HepG2 (cell line): ENCODE measurements around the gene GPR162. TPM values are rescaled to one million over a fixed set of nuclear protein-coding genes. Genes with fewer than 3 reads are reported as not detected.

ENCODE experiments used
- ATAC-seq: fragments of 200-7000 bp; cut with Tn5 transposase; 3 replicates; pipeline ENCODE4 v1.9.1; 2020; ENCODE audit warnings: mild to moderate bottlenecking, moderate library complexity
- BruUV-seq: library from RNA; stranded (reverse); fragments of 400-500 nt; replicated peaks from 2 replicates; lab custom pipeline; 2021; lab: Mats Ljungman, UMichigan
- CTCF ChIA-PET: fragments of 300-600 bp; formaldehyde crosslinking; extraction: SDS; loops from one replicate; lab custom pipeline; 2021; ENCODE audit warnings: low total read pairs, inconsistent platforms, low intra/inter-chr PET ratio; lab: Yijun Ruan, JAX
- POLR2A ChIA-PET: fragments of 350-600 bp; sonication (Branson Sonifier 250); formaldehyde crosslinking; loops from one replicate; lab custom pipeline; 2020; ENCODE audit warnings: antibody characterized with exemption, inconsistent platforms; lab: Yijun Ruan, JAX
- DNase-seq: peaks from one replicate; pipeline ENCODE4 v3.0.0-alpha.2; 2015; ENCODE audit warnings: low spot score
- FAIRE-seq: peaks from 3 replicates; lab custom pipeline; 2011; peaks lifted over from hg19 to GRCh38; lab: Jason Lieb, UNC
- H2AFZ ChIP-seq: one replicate; pipeline ENCODE4 v1.6.1; 2011; ENCODE audit warnings: low read length, inconsistent platforms
- H3K27ac ChIP-seq: fragments of 300-600 bp; 3 replicates; pipeline ENCODE4 v1.8.0; 2011; ENCODE audit warnings: mixed run types, mild to moderate bottlenecking, mixed read lengths, low read length, inconsistent platforms; ENCODE audit not compliant: insufficient read depth; ENCODE audit errors: extremely low read length
- H3K27me3 ChIP-seq, 2 experiments: fragments of 200-600 bp in 1 of 2; 2 replicates in 1 of 2; 3 replicates in 1 of 2; pipeline versions ENCODE4 v1.6.0 to v1.8.0; 2011; ENCODE audit warnings: low read length in 2 of 2, mild to moderate bottlenecking in 2 of 2, moderate library complexity in 2 of 2, inconsistent platforms in 1 of 2; ENCODE audit not compliant: insufficient read depth in 2 of 2, control insufficient read depth in 1 of 2
- H3K36me3 ChIP-seq, 2 experiments: fragments of 200-600 bp in 1 of 2; replicated peaks in 1 of 2; 2 replicates in 1 of 2; 3 replicates in 1 of 2; pipeline versions ENCODE4 v1.5.1 to v1.8.0; 2011; ENCODE audit warnings: low read length in 2 of 2, inconsistent platforms in 1 of 2; ENCODE audit not compliant: insufficient read depth in 2 of 2, control insufficient read depth in 1 of 2
- H3K4me1 ChIP-seq: 2 replicates; pipeline ENCODE4 v1.5.1; 2012; ENCODE audit warnings: low read length, inconsistent platforms; ENCODE audit not compliant: insufficient read depth
- H3K4me2 ChIP-seq: 2 replicates; pipeline ENCODE4 v1.6.0; 2011; ENCODE audit warnings: low read depth, low read length, inconsistent platforms
- H3K4me3 ChIP-seq, 3 experiments: fragments of 200-600 bp in 1 of 3; sonication (generic), shearing (Covaris generic) in 1 of 3; replicated peaks in 1 of 3; 2 replicates each; pipeline ENCODE4 v1.5.1; 2011 to 2016; ENCODE audit warnings: low read length in 3 of 3, inconsistent platforms in 2 of 3, low read depth in 2 of 3, mild to moderate bottlenecking in 2 of 3, control low read depth in 1 of 3, mixed read lengths in 1 of 3; ENCODE audit not compliant: insufficient read depth in 1 of 3
- H3K79me2 ChIP-seq: one replicate; pipeline ENCODE4 v1.6.1; 2011; ENCODE audit warnings: low read length, inconsistent platforms; ENCODE audit not compliant: insufficient read depth
- H3K9ac ChIP-seq: 2 replicates; pipeline ENCODE4 v1.6.0; 2011; ENCODE audit warnings: mild to moderate bottlenecking, low read depth, low read length, inconsistent platforms; ENCODE audit not compliant: insufficient read depth
- H3K9me3 ChIP-seq: 2 replicates; pipeline ENCODE4 v1.5.1; 2012; ENCODE audit warnings: mild to moderate bottlenecking, low read length
- H4K20me1 ChIP-seq: 2 replicates; pipeline ENCODE4 v1.6.0; 2011; ENCODE audit warnings: inconsistent platforms, mild to moderate bottlenecking, low read length, moderate library complexity; ENCODE audit not compliant: insufficient read depth
- AKAP8 ChIP-seq: sonication (generic); formaldehyde crosslinking; IDR thresholded peaks from 2 replicates; pipeline ENCODE4 v1.5.1; 2020; ENCODE audit warnings: mild to moderate bottlenecking, missing genetic modification reagents
- HDAC1 ChIP-seq: sonication (generic); formaldehyde crosslinking; IDR thresholded peaks from 2 replicates; pipeline ENCODE4 v1.5.1; 2020; ENCODE audit warnings: mild to moderate bottlenecking, missing genetic modification reagents
- KLF15 ChIP-seq: sonication (generic); formaldehyde crosslinking; IDR thresholded peaks from 2 replicates; pipeline ENCODE4 v1.8.1; 2023; ENCODE audit warnings: borderline replicate concordance, mild to moderate bottlenecking, inconsistent platforms, missing genetic modification reagents, mixed read lengths
- MBD4 ChIP-seq: IDR thresholded peaks from 2 replicates; pipeline ENCODE4 v1.6.1; 2012; ENCODE audit warnings: low read length, inconsistent platforms, borderline replicate concordance
- MEF2D ChIP-seq: sonication (generic); formaldehyde crosslinking; IDR thresholded peaks from 2 replicates; pipeline ENCODE4 v1.5.1; 2020; ENCODE audit warnings: mild to moderate bottlenecking, missing genetic modification reagents
- NR2C2 ChIP-seq: sonication (generic); formaldehyde crosslinking; IDR thresholded peaks from 2 replicates; pipeline ENCODE4 v1.4.0; 2020; ENCODE audit warnings: missing genetic modification reagents, mild to moderate bottlenecking, moderate library complexity, borderline replicate concordance
- POLR2A ChIP-seq, 2 experiments: IDR thresholded peaks; 2 replicates each; pipeline ENCODE4 v1.6.1; 2011; ENCODE audit warnings: low read depth in 2 of 2, low read length in 2 of 2, mild to moderate bottlenecking in 1 of 2, moderate library complexity in 1 of 2; ENCODE audit not compliant: insufficient read depth in 1 of 2
- POLR2G ChIP-seq: fragments of 200-400 bp; formaldehyde crosslinking; IDR thresholded peaks from 2 replicates; pipeline ENCODE4 v1.6.1; 2018; ENCODE audit warnings: mild to moderate bottlenecking, low read depth, low read length, moderate library complexity
- ZEB1 ChIP-seq: IDR thresholded peaks from 2 replicates; pipeline ENCODE4 v1.6.1; 2012; ENCODE audit warnings: mild to moderate bottlenecking, low read depth, inconsistent platforms; ENCODE audit not compliant: insufficient replicate concordance
- ZFP82 ChIP-seq: sonication (generic); formaldehyde crosslinking; IDR thresholded peaks from 2 replicates; pipeline ENCODE4 v1.5.1; 2020; ENCODE audit warnings: mild to moderate bottlenecking, missing genetic modification reagents, borderline replicate concordance
- ZFX ChIP-seq: sonication (generic); formaldehyde crosslinking; IDR thresholded peaks from 2 replicates; pipeline ENCODE4 v1.4.0; 2020; ENCODE audit warnings: mild to moderate bottlenecking, low read depth, missing genetic modification reagents, moderate library complexity
- ZNF441 ChIP-seq: sonication (generic); formaldehyde crosslinking; IDR thresholded peaks from 2 replicates; pipeline ENCODE4 v1.7.0; 2021; ENCODE audit warnings: missing genetic modification reagents, borderline replicate concordance
- ZNF747 ChIP-seq: sonication (generic); formaldehyde crosslinking; IDR thresholded peaks from 2 replicates; pipeline ENCODE4 v1.8.1; 2023; ENCODE audit warnings: missing genetic modification reagents, mild to moderate bottlenecking, borderline replicate concordance
- ZNF792 ChIP-seq: IDR thresholded peaks from 2 replicates; pipeline ENCODE4 v1.6.1; 2016
- WGBS: methylation state at CpG from one replicate; pipeline ENCODE4 v1.1.6; 2017; ENCODE audit warnings: low lambda C conversion rate; 5-methylcytosine and 5-hydroxymethylcytosine counted together
- in situ Hi-C: cut with HindIII; loops from 2 replicates; pipeline ENCODE4 v1.10.0; 2017; ENCODE audit warnings: low pct_unique_long_range_greater_than_20kb; ENCODE audit not compliant: extremely low pct_ligation_motif_present
- intact Hi-C: fragments of 100-400 bp; cut with micrococcal nuclease; formaldehyde crosslinking; loops from one replicate; pipeline ENCODE4 v1.10.0; 2022; ENCODE audit not compliant: unreplicated experiment
- polyA plus RNA-seq, 8 experiments: library from polyadenylated mRNA; depleted of rRNA in 3 of 8; stranded (reverse) in 7 of 8; unstranded in 1 of 8; fragments of >200 nt; fragmentation: Illumina TruSeq in 4 of 8; extraction: Trizol in 4 of 8; gene quantifications; 2 replicates each; pipeline versions ENCODE4 v1.2.1 to v1.2.3, GENCODE V29; 2011 to 2016; ENCODE audit warnings: low read depth in 4 of 8, missing spikeins in 1 of 8, mixed read lengths in 1 of 8; ENCODE audit not compliant: insufficient read depth in 1 of 8
- total RNA-seq, 5 experiments: library from RNA; depleted of rRNA; stranded (reverse); fragments of >200 nt; fragmentation: Illumina TruSeq; extraction: Trizol; gene quantifications; 2 replicates each; pipeline ENCODE4 v1.2.3, GENCODE V29; 2016; ENCODE audit warnings: low read depth in 1 of 5
- TF ChIP-seq, protein P1 (sequence below): sonication (generic); formaldehyde crosslinking; IDR thresholded peaks from 2 replicates; pipeline ENCODE4 v1.5.0; 2020; ENCODE audit warnings: mild to moderate bottlenecking, missing genetic modification reagents, moderate library complexity
- TF ChIP-seq, protein P2 (sequence below), 2 experiments: sonication (generic) in 1 of 2; formaldehyde crosslinking in 1 of 2; IDR thresholded peaks; 2 replicates each; pipeline versions ENCODE4 v1.4.0 to v1.6.1; 2018 to 2020; ENCODE audit warnings: missing genetic modification reagents in 2 of 2, borderline replicate concordance in 1 of 2, low read depth in 1 of 2, mild to moderate bottlenecking in 1 of 2, missing biosample characterization in 1 of 2
- TF ChIP-seq, protein P3 (sequence below): sonication (generic); formaldehyde crosslinking; IDR thresholded peaks from 2 replicates; pipeline ENCODE4 v1.8.1; 2023; ENCODE audit warnings: mild to moderate bottlenecking, inconsistent platforms, moderate library complexity, missing genetic modification reagents, borderline replicate concordance

Gene GPR162
- total and polyA plus RNA-seq, 2 of the 13 experiments (the other 11 are each of a cell fraction or from before 2014, with no cell fraction given) = 0.08 TPM; not detected in 1

DNA sequence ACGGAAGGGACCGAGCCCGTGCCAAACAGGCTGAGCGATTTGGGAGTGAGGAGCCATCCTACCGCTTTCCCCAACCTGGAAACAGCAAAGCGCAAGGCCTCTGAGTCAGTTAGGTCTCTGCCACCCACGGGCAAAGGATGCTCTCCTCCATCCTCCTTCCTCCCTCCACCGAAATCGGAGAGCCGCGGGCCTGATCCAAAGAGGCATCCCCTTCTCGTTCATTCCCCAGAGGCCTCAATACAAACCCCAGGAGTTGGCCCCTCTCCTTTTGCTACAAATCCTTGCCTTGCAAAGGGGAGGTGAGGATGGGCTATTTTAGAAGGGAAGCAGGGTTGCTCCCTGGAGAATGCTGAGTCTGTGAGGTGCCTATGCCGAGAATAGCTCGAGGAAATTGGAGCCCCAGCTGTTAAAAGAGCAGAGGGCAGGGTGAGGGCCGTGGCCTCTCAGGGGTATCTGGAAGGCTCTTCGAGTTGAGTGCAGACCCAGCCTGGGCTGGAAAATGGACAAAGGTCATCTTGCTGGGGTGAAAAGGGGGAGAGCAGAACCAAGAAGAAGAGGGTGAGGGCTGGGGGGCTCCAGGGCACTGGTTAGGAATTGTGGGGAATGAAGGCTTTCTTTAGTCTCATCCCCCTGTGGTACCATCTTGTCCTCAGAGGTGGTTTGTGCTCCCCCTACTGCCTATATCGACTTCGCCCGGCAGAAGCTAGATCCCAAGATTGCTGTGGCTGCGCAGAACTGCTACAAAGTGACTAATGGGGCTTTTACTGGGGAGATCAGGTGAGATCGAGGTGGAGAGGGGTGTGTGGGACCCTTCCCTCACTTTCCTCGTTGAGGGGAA is 46.8 kb downstream of the GPR162 start:
- Histone ChIP-seq H4K20me1 (peaks cover 44% of the 10 kb centered on the region), H3K9me3 (no peaks in the 10 kb centered on the region), H2AFZ (no peak overlapping the region), H3K27me3 (no peaks in the 10 kb centered on the region; a peak in 1 of 5 replicates), H3K79me2 (peaks cover 29% of the 10 kb centered on the region), H3K4me3 (peak overlapping the region; percentile 88 to 96 (median 92)), H3K36me3 (peaks cover 12 to 27% of the 10 kb centered on the region in 2 experiments), H3K9ac (peak overlapping the region; percentile 95), H3K4me2 (peak overlapping the region; percentile 93), H3K4me1 (peaks cover 45% of the 10 kb centered on the region), H3K27ac (peak overlapping the region; percentile 87)
- no peak for DNase-seq
- in situ Hi-C loops (no loop called here), intact Hi-C loops (loop anchor here (1.0 to 2.0 kb wide), 2 partner anchors 16 to 23 kb away; partner anchors contain the start of gene USP5)
- no peak for ATAC-seq
- ChIA-PET CTCF (interaction anchor here (0.7 to 1.4 kb wide), 6 partner anchors 56 to 97 kb away, joined by 3 to 14 read pairs (median 4); no protein-coding TSS in a partner anchor), POLR2A (interaction anchor here (0.5 to 6.0 kb wide), 19 partner anchors 12 to 1039 kb away, joined by 3 to 132 read pairs (median 11); partner anchors contain the start of genes C12orf57, CDCA3, ENO2 and RNU7-1)
- BruUV-seq = TSS peak; percentile 51
- peak; percentile 32 for FAIRE-seq
- WGBS = 7% methylated on average over 17 of the region's 22 CpGs
- TF ChIP-seq NR2C2 (CRISPR knock-in tag) = no peak
- TF ChIP-seq, protein P1, sequence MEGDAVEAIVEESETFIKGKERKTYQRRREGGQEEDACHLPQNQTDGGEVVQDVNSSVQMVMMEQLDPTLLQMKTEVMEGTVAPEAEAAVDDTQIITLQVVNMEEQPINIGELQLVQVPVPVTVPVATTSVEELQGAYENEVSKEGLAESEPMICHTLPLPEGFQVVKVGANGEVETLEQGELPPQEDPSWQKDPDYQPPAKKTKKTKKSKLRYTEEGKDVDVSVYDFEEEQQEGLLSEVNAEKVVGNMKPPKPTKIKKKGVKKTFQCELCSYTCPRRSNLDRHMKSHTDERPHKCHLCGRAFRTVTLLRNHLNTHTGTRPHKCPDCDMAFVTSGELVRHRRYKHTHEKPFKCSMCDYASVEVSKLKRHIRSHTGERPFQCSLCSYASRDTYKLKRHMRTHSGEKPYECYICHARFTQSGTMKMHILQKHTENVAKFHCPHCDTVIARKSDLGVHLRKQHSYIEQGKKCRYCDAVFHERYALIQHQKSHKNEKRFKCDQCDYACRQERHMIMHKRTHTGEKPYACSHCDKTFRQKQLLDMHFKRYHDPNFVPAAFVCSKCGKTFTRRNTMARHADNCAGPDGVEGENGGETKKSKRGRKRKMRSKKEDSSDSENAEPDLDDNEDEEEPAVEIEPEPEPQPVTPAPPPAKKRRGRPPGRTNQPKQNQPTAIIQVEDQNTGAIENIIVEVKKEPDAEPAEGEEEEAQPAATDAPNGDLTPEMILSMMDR (CRISPR knock-in tag) = peak; percentile 50
- TF ChIP-seq MEF2D (CRISPR knock-in tag) = peak; percentile 57; the same call in 1 of the 2 replicates
- TF ChIP-seq ZNF441 (CRISPR knock-in tag) = peak; percentile 50
- peak; percentile 79 for TF ChIP-seq AKAP8 (CRISPR knock-in tag)
- TF ChIP-seq ZFX (CRISPR knock-in tag) = no peak
- TF ChIP-seq ZNF747 = peak; percentile 8; the same call in 1 of the 2 replicates
- TF ChIP-seq HDAC1 = peak; percentile 23; the same call in 1 of the 2 replicates
- TF ChIP-seq ZNF792 (CRISPR knock-in tag) = 0 out of 2 replicates have a peak, but pooled peaks have one; percentile 6
- no peak for TF ChIP-seq MBD4
- TF ChIP-seq ZEB1 = peak; percentile 32
- 0 out of 2 replicates have a peak, but pooled peaks have one; percentile 16 for TF ChIP-seq ZFP82 (CRISPR knock-in tag)
- peak in 1 of 2 experiments; percentile 9; a peak in 1 of 4 replicates for TF ChIP-seq POLR2A (IDR thresholded peaks at IDR 0.05; ENCODE audit: insufficient read depth in 1 of 2, low read depth in 2 of 2, low read length in 2 of 2)
- TF ChIP-seq, protein P2, sequence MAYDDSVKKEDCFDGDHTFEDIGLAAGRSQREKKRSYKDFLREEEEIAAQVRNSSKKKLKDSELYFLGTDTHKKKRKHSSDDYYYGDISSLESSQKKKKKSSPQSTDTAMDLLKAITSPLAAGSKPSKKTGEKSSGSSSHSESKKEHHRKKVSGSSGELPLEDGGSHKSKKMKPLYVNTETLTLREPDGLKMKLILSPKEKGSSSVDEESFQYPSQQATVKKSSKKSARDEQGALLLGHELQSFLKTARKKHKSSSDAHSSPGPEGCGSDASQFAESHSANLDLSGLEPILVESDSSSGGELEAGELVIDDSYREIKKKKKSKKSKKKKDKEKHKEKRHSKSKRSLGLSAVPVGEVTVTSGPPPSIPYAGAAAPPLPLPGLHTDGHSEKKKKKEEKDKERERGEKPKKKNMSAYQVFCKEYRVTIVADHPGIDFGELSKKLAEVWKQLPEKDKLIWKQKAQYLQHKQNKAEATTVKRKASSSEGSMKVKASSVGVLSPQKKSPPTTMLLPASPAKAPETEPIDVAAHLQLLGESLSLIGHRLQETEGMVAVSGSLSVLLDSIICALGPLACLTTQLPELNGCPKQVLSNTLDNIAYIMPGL (CRISPR knock-in tag; IDR thresholded peaks at IDR 0.05; ENCODE audit: borderline replicate concordance in 1 of 2, low read depth in 1 of 2) = peak in 1 of 2 experiments; percentile 15; a peak in 2 of 4 replicates
- no peak for TF ChIP-seq KLF15 (CRISPR knock-in tag)
- 0 out of 2 replicates have a peak, but pooled peaks have one; percentile 16 for TF ChIP-seq POLR2G
- TF ChIP-seq, protein P3, sequence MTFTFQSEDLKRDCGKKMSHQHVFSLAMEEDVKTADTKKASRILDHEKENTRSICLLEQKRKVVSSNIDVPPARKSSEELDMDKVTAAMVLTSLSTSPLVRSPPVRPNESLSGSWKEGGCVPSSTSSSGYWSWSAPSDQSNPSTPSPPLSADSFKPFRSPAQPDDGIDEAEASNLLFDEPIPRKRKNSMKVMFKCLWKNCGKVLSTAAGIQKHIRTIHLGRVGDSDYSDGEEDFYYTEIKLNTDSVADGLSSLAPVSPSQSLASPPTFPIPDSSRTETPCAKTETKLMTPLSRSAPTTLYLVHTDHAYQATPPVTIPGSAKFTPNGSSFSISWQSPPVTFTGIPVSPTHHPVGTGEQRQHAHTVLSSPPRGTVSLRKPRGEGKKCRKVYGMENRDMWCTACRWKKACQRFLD (CRISPR knock-in tag) = 0 out of 2 replicates have a peak, but pooled peaks have one; percentile 11
